Neuronal stem cell (in vitro differentiated cells): Measurements from ENCODE around the gene LYSMD3.

Experiments used
- DNase-seq: peaks from one replicate; pipeline ENCODE4 v3.0.0-alpha.2; 2013; ENCODE audit warnings: low spot score
- H2AFZ ChIP-seq: one replicate; pipeline ENCODE4 v1.6.1; 2013; ENCODE audit warnings: mild to moderate bottlenecking, low read length, inconsistent platforms
- H2AK5ac ChIP-seq: 2 replicates; pipeline ENCODE4 v1.6.1; 2013; ENCODE audit warnings: low read depth, mild to moderate bottlenecking, inconsistent platforms, low read length, moderate library complexity, mixed read lengths
- H2BK120ac ChIP-seq: 2 replicates; pipeline ENCODE4 v1.6.1; 2013; ENCODE audit warnings: low read depth, mild to moderate bottlenecking, inconsistent platforms, low read length, moderate library complexity, mixed read lengths
- H2BK12ac ChIP-seq: one replicate; pipeline ENCODE4 v1.6.1; 2013; ENCODE audit warnings: low read length, inconsistent platforms
- H2BK15ac ChIP-seq: 2 replicates; pipeline ENCODE4 v1.6.1; 2013; ENCODE audit warnings: mild to moderate bottlenecking, low read length, inconsistent platforms, mixed read lengths
- H2BK5ac ChIP-seq: one replicate; pipeline ENCODE4 v1.6.1; 2013; ENCODE audit warnings: inconsistent platforms, mild to moderate bottlenecking, low read length, moderate library complexity
- H3K14ac ChIP-seq: one replicate; pipeline ENCODE4 v1.6.1; 2013; ENCODE audit warnings: low read length, inconsistent platforms
- H3K18ac ChIP-seq: 2 replicates; pipeline ENCODE4 v1.6.1; 2013; ENCODE audit warnings: low read length, inconsistent platforms
- H3K23ac ChIP-seq: 2 replicates; pipeline ENCODE4 v1.6.1; 2013; ENCODE audit warnings: low read depth, mild to moderate bottlenecking, mixed read lengths, low read length, inconsistent platforms; ENCODE audit not compliant: poor library complexity
- H3K27ac ChIP-seq: replicated peaks from 3 replicates; pipeline ENCODE4 v1.5.1; 2013; ENCODE audit warnings: low read length, inconsistent platforms
- H3K27me3 ChIP-seq, 3 experiments: 2 replicates each; pipeline ENCODE4 v1.6.1; 2013; ENCODE audit warnings: low read length in 3 of 3, mild to moderate bottlenecking in 2 of 3, inconsistent platforms in 1 of 3, low read depth in 1 of 3, mixed read lengths in 1 of 3, moderate library complexity in 1 of 3; ENCODE audit not compliant: control insufficient read depth in 3 of 3, insufficient read depth in 3 of 3
- H3K36me3 ChIP-seq, 2 donors: replicated peaks in 1 of 2; 2 replicates each; pipeline ENCODE4 v1.6.1; 2013; ENCODE audit warnings: low read length in 2 of 2; ENCODE audit not compliant: control insufficient read depth in 2 of 2, insufficient read depth in 2 of 2
- H3K4ac ChIP-seq: 2 replicates; pipeline ENCODE4 v1.6.1; 2013; ENCODE audit warnings: inconsistent platforms, mild to moderate bottlenecking, low read length, moderate library complexity
- H3K4me1 ChIP-seq, 2 donors: 1 replicate in 1 of 2; 2 replicates in 1 of 2; pipeline ENCODE4 v1.6.1; 2013; ENCODE audit warnings: low read length in 2 of 2, low read depth in 1 of 2; ENCODE audit not compliant: control insufficient read depth in 2 of 2, insufficient read depth in 1 of 2
- H3K4me2 ChIP-seq: one replicate; pipeline ENCODE4 v1.6.1; 2013; ENCODE audit warnings: mild to moderate bottlenecking, low read length, inconsistent platforms; ENCODE audit not compliant: insufficient read depth, poor library complexity, severe bottlenecking
- H3K4me3 ChIP-seq, 2 donors: 2 replicates each; pipeline ENCODE4 v1.5.1; 2013; ENCODE audit warnings: low read length in 2 of 2, mild to moderate bottlenecking in 2 of 2, inconsistent platforms in 1 of 2, moderate library complexity in 1 of 2
- H3K79me1 ChIP-seq: one replicate; pipeline ENCODE4 v1.6.1; 2013; ENCODE audit warnings: low read depth, mild to moderate bottlenecking, inconsistent platforms, low read length, moderate library complexity
- H3K9ac ChIP-seq: one replicate; pipeline ENCODE4 v1.6.1; 2013; ENCODE audit warnings: mild to moderate bottlenecking, low read depth, low read length, inconsistent platforms; ENCODE audit not compliant: poor library complexity
- H3K9me3 ChIP-seq, 2 donors: replicated peaks in 1 of 2; 2 replicates each; pipeline versions ENCODE3 to v1.6.1; 2013; ENCODE audit warnings: low read length in 2 of 2, mild to moderate bottlenecking in 2 of 2, inconsistent platforms in 1 of 2, low read depth in 1 of 2, mixed read lengths in 1 of 2, moderate library complexity in 1 of 2; ENCODE audit not compliant: control insufficient read depth in 2 of 2, insufficient read depth in 1 of 2
- H4K8ac ChIP-seq: one replicate; pipeline ENCODE4 v1.6.1; 2013; ENCODE audit warnings: low read depth, mild to moderate bottlenecking, inconsistent platforms, low read length, moderate library complexity
- H4K91ac ChIP-seq: one replicate; pipeline ENCODE4 v1.6.1; 2013; ENCODE audit warnings: low read length, low read depth, mild to moderate bottlenecking, inconsistent platforms; ENCODE audit not compliant: poor library complexity
- WGBS, 2 donors: extraction: QIAGEN DNeasy Blood & Tissue Kit; methylation state at CpG; one replicate each; pipeline ENCODE4 v1.1.7; 2013; ENCODE audit warnings: missing lambda C conversion rate in 2 of 2, mixed read lengths in 1 of 2; ENCODE audit not compliant: insufficient read length in 2 of 2, insufficient replicate concordance in 1 of 2; ENCODE audit errors: extremely low coverage in 2 of 2; 5-methylcytosine and 5-hydroxymethylcytosine counted together

Gene LYSMD3

DNA sequence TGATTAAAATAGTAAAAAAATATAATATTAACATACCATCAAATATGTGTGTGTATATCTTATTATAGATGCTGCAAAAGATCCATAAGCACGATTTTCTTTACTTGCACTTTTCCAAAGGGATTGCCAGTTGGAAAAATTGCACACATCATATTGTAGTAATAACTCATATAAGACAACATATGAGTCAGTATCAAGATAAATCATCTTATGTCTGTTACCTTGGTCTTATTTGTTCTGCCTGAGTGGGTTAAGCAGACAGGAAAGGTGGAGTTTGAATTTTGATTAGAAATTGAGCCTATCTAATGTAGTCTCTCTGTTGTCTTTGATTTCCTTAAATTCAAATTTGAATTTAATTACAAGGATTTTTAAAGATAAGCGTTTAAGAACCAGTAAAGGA, 24.6 kb downstream of the LYSMD3 start:
- Histone ChIP-seq H3K4me3 (no peak overlapping the region), H3K23ac (no peak overlapping the region), H3K27me3 (no peaks in the 10 kb centered on the region), H3K9ac (no peak overlapping the region), H3K4ac (no peak overlapping the region), H2BK120ac (no peak overlapping the region), H4K8ac (no peak overlapping the region), H3K27ac (no peak overlapping the region), H3K36me3 (no peaks in the 10 kb centered on the region), H2AK5ac (no peak overlapping the region), H3K14ac (no peak overlapping the region), H3K18ac (no peak overlapping the region), H2BK15ac (no peak overlapping the region), H2BK12ac (no peak overlapping the region), H2AFZ (no peak overlapping the region), H3K9me3 (no peaks in the 10 kb centered on the region), H3K4me2 (no peak overlapping the region), H3K79me1 (no peaks in the 10 kb centered on the region), H2BK5ac (no peak overlapping the region), H4K91ac (no peak overlapping the region), H3K4me1 (no peaks in the 10 kb centered on the region)
- DNase-seq, result no peak
- no CpG with 5 or more reads among the region's 2 CpGs for WGBS, 2 donors

DNA sequence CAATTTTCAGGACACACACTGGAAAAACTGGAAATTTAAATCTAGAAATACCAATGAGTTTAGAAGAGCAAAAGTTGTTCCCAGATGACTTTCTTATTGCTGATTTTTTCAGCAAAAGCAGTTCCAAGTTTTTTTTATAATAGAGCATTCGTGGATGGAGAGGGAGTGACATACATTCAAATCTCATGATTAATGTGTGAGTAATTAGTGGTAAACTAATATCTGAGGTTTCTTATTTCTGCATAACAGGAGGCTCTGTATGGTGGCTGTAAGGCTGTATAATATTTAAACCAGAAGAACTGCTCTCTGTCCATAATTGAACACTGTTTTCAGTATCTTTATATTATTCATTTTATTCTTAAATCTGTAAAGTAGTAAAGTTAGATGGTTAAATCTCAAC, 25.8 kb downstream of the LYSMD3 start:
- Histone ChIP-seq H3K18ac (no peak overlapping the region), H3K4me2 (no peak overlapping the region), H2AFZ (no peak overlapping the region), H2AK5ac (no peak overlapping the region), H2BK5ac (no peak overlapping the region), H3K27ac (no peak overlapping the region), H3K4ac (no peak overlapping the region), H3K9ac (no peak overlapping the region), H2BK12ac (no peak overlapping the region), H3K79me1 (no peaks in the 10 kb centered on the region), H3K23ac (no peak overlapping the region), H4K91ac (no peak overlapping the region), H4K8ac (no peak overlapping the region), H3K14ac (no peak overlapping the region), H3K9me3 (no peaks in the 10 kb centered on the region), H3K36me3 (no peaks in the 10 kb centered on the region), H2BK120ac (no peak overlapping the region), H3K4me3 (no peak overlapping the region), H2BK15ac (no peak overlapping the region), H3K4me1 (no peaks in the 10 kb centered on the region), H3K27me3 (no peaks in the 10 kb centered on the region)
- DNase-seq, result no peak
- WGBS, 2 donors, result no CpG with 5 or more reads among the region's 1 CpG

DNA sequence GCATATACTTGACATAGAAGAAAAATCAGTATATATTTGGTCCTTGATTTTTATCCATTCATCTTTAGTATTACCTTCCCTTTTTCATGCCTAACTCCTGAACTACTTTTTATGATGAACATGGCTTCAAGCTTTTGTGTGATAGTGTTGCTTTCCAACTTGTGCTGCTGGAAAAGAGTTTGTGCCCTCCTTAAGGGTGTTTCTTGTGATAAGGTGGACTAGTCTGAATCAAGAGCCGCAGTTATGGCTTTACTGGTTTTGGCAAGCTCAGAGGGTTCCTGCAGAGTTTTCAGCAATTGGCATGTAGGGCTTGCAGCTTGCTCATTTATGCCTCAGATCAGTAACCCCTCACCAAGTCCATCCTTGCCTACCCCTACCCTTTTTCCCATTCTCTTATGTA, 34.2 kb downstream of the LYSMD3 start:
- peaks cover 0 to 3% of the 10 kb centered on the region in 2 donors for H3K36me3 ChIP-seq
- H4K91ac ChIP-seq, result no peak overlapping the region
- no peak overlapping the region for H3K23ac ChIP-seq
- no peak overlapping the region for H3K27ac ChIP-seq
- no peaks in the 10 kb centered on the region for H3K27me3 ChIP-seq
- H3K4ac ChIP-seq, result no peak overlapping the region
- no peak overlapping the region for H2BK5ac ChIP-seq
- no peak overlapping the region for H2AFZ ChIP-seq
- no peak overlapping the region for H3K9ac ChIP-seq
- no peak overlapping the region for H3K14ac ChIP-seq
- H3K4me2 ChIP-seq, result no peak overlapping the region
- H3K9me3 ChIP-seq, result peaks cover 0 to 3% of the 10 kb centered on the region in 2 donors
- no peak overlapping the region for H2AK5ac ChIP-seq
- H2BK12ac ChIP-seq, result no peak overlapping the region
- H2BK120ac ChIP-seq, result no peak overlapping the region
- DNase-seq, result no peak
- H3K4me1 ChIP-seq, result no peaks in the 10 kb centered on the region
- H3K18ac ChIP-seq, result no peak overlapping the region
- no peak overlapping the region for H4K8ac ChIP-seq
- no peak overlapping the region for H3K4me3 ChIP-seq
- no peak overlapping the region for H2BK15ac ChIP-seq
- no peaks in the 10 kb centered on the region for H3K79me1 ChIP-seq
- no CpG with 5 or more reads among the region's 1 CpG for WGBS, 2 donors

DNA sequence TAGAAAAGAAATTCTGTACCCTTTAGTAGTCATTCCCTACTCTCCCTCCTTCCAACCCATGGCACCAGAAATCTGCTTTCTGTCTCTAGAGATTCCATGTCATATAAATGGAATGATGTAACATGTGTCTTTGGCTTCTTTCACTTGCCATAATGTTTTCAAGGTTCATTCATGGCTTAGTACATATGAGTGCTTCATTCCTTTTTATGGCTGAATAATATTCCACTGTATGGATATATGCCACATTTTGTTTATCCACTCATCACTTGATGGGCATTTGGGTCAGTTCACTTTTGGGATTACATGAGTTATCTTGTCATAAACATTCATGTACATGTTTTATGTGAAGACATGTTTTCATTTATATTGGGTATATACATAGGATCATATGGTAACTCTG, 35.3 kb downstream of the LYSMD3 start:
- Histone ChIP-seq H3K36me3 (peaks cover 0 to 3% of the 10 kb centered on the region in 2 donors), H3K27me3 (no peaks in the 10 kb centered on the region), H3K4me2 (no peak overlapping the region), H3K18ac (no peak overlapping the region), H2AK5ac (no peak overlapping the region), H2BK15ac (no peak overlapping the region), H3K14ac (no peak overlapping the region), H3K4me1 (no peaks in the 10 kb centered on the region), H4K91ac (no peak overlapping the region), H3K9ac (no peak overlapping the region), H2AFZ (no peak overlapping the region), H3K79me1 (no peaks in the 10 kb centered on the region), H3K4me3 (no peak overlapping the region), H4K8ac (no peak overlapping the region), H3K23ac (no peak overlapping the region), H2BK5ac (no peak overlapping the region), H3K9me3 (peaks cover 0 to 3% of the 10 kb centered on the region in 2 donors), H3K4ac (no peak overlapping the region), H2BK12ac (no peak overlapping the region), H2BK120ac (no peak overlapping the region), H3K27ac (no peak overlapping the region)
- DNase-seq, result no peak
